Activated gamma-delta T cell (primary cell): ENCODE results near the gene FN3K.

Experiments used
- DNase-seq: peaks from one replicate; lab custom pipeline; 2025; lab: John Stamatoyannopoulos, UW
- total RNA-seq, 2 donors: gene quantifications; one replicate each; lab custom pipeline; 2026; lab: John Stamatoyannopoulos, UW

FN3K gene
- total RNA-seq = 1.4 to 1.6 reads per million in 2 donors

DNA sequence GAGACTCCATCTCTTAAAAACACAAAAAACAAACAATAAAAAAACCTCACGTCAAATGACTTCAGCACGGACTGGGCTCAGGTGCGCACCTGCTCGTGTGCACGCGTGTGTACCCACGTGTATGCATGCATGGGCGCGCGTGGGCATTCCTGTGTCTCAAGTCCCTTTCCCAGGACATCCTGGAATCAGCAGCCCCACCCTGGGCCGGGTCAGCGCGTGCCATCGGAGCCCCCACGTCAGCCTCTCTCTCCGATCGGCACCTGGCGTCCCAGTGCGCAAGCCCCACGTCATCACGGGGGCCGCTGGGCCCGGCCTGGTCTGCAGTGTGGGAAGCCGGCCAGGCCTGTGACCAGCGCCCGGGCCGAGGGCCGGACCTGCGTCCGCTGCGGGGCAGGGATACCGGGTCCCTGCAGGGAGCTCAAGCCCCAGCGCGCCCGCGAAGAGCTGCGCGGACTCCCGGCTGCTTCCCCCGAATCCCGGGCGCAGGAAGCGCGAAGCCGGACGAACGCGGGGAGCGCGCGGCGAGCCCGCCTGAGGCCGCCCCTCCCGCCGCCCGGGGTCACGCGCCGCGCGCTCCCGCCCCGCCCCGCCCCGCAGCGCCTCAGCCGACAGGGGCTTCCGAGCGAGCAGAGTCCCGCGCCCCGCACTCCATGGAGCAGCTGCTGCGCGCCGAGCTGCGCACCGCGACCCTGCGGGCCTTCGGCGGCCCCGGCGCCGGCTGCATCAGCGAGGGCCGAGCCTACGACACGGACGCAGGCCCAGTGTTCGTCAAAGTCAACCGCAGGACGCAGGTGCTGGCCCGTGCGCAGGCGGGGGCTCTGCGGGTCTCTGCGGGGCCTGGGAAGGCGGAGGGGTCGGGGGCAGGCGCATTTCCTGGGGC is at the start of gene FN3K:
Gene FN3K, plus strand, starts transcription at position 629 of the 880 bp plus-strand sequence. Its CDS starts 22 bp downstream, at position 651.
- peak; percentile 42 for DNase-seq

DNA sequence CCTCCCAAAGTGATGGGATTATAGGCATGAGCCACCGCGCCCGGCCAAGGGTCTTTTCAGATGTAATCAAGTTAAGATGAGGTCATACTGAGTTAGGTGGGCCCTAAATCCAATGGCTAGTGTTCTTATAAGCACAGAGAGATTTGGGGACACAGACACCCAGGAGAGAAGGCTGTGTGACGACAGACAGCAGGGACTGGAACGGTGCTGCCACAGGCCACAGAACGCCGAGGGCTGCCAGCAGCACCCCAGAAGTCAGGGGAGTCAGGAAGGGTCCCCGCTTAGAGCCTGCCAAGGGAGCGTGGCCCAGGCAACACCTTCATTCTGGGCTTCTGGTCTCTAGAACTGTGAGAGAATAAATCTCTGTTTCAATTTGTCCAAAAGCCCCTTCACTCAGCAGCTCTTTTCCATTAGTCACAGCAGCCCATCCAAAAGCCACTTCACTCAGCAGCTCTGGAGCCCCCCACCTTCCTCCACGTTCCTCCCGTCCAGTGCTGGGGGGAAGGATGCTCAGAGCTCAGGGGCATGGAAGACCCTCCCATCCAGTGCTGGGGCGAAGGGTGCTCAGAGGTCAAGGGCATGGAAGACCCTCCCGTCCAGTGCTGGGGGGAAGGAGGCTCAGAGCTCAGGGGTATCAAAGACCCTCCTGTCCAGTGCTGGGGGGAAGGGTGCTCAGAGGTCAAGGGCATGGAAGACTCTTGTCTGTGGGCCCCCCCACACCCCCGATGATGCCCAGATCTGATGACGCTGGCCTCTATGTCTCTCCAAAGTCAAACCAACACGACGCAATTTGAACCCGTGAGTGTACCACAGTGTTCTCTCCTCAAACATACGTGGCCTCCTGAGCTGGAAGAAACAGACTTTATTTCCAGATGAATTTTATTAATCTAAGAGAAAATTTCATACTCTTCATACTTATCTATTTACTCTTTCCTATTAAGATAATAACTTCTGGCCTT is 48.8 kb upstream of the FN3K start:
- no peak for DNase-seq

DNA sequence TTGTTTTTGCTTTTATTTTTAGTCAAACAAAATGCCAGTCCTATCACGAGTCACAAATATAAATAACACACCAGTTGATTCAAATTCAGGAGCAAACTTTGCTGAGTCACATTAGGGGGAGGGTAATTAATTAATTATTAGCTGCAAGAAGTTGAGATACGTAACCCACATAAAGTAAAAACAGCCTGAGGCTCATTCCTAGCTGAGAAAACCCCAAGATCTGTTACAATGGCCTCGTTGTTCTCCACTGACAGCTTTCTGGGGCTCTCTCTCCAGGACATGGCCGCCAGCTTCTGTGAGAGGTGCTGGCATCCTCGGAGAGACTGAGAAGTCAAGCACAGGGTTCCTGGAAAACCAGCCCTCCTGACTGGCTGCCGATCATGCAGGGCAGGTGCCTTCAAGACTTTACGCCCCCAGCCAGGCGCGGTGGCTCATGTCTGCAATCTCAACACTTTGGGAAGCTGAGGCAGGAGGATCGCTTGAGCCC is 48.0 kb upstream of the FN3K start:
- DNase-seq = no peak

DNA sequence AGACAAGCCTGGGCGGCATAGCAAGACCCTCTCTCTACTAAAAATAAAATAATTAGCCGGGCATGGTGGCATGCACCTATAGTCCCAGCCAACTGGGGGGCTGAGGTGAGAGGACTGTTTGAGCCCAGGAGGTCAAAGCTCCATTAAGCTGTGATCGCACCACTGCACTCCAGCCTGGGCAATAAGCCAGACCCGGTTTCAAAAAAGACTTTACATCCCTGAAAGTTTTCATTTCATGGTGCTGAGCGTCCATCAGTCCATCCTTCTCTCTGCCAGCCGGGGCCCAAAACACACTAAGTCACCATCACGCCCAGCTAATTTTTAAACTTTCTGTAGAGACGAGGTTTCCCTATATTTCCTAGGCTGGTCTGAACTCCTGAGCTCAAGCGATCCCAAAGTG is 47.5 kb upstream of the FN3K start:
- DNase-seq = no peak

DNA sequence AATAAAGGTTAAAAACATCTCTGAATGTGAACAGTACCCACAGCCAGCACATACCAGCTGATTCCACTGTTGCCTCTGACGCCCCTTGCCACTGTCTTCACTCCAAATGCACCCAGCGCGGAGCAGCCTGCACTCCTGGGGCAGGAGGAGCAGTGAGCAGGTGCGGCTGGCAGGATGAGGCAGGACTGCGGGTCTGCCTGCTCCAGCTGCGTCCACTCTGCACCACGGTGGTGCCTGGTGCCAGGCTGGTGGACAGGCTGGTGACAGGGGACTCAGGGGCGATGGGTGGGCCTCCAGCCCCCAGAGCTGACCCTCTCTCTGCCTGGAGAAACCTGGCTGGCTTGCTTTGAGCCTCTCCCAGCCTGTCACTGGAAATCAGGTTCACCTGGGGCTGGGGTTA is 46.3 kb upstream of the FN3K start:
- DNase-seq = no peak

DNA sequence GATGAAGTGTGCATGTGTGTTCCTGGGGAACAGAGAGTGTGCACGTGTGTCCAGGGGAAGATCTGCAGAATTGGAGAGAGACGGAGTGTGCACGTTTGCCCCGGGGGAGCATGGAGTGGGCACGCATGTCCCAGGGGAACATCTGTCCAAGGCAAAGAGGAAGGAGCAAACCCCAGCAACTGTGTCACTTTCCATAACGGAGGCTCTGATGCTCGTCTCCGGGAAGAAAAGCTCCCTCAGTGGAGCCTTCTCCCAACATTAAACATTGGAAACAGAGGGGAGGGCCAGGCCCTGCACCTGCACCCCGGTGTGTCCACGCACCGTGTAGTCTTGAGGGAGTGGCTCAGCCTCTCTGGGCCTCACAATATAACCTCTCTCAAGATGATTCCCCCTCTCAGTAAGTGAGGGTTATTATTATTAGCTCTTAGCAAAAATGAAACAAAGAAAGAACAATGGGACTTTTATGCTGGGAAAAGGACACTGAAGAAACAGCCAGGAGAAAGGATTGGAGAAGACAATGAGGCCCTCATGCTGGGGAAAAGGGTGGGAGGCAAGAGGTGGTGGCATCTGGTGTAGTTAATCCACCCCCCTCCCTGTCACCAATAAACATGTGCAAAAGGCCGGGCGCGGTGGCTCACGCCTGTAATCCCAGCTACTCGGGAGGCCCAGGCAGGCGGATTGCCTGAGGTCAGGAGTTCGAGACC is 44.5 kb upstream of the FN3K start:
- DNase-seq = no peak

DNA sequence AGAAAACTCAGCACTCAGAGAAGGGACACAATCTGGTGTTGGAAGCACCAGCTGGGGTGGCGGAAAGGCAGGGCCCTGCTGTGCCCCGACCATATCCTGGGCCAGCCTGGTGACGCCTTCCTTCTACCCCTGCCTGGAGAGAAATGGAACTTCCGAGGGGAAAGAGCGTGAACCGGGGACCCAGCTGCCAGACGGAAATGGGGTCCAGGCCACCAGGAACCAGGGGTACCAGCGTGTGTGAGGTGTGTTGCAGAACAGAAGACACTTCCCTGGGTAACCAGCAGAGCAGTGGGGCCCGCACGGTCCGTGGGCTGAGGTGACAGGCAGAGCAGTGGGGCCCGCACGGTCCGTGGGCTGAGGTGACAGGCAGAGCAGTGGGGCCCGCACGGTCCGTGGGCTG is 43.7 kb upstream of the FN3K start:
- no peak for DNase-seq

DNA sequence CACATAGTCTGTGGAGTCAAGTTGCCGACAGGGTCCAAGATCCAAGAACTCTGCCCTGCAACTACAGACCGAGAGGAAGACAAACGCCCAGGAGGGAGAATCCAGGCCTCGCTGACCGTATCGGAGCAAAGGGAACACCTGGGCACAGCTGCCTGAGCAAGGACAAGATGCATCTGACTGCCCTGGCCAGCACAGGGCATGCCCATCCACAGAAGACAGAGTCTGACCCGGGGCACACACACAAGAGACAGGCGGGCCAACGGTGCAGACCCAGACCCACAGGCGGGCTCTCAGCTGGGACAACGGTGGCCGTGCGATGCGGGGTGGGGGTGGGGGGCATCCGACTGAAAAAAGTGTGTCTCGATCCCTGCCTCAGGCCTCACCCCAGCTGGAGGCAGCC is 43.1 kb upstream of the FN3K start:
- no peak for DNase-seq

DNA sequence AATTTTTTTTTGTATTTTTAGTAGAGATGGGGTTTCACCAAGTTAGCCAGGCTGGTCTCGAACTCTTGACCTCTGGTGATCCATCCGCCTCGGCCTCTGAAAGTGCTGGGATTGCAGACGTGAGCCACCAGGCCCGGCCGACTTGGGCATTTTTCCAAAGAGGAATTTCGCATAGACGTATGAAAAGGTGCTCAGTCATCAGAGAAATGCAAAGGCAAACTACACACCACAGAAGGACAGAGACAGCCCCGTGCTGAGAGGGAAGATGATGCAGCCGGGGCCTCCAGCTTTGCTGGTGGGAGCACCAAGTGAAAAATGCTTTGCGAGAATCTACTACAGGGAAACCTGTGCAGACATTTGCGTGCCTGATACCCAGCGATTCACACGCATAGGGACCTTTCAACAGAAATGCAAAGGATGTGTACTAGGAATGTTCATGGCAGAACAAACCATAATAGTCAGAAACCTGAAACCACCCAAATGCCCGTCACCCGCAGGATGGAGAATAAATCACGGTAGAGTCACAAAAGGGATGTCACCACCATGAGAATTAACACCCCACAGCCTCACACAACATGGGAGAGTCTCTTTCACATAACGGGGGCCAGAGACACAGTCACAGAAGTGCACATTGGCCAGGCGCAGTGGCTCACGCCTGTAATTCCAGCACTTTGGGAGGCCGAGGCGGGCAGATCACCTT is 42.1 kb upstream of the FN3K start:
- DNase-seq = no peak

DNA sequence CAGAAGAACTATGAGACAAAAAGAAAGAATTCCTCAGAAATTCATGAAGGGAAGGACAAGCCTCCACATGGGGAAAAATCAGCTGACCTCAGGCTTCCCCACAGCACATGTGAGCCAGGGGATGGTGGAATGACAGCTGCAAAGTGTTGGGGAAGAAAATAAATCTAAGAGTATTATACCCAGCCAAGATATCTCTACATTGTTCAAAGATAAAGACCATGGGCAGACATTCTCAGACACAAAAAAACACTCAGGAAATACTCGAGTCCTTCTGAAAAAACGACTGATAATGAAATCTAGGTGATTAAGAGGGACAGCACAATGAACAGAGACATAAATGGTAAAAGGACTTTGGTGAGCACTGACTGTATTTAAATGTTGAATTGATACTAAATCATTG is 40.8 kb upstream of the FN3K start:
- no peak for DNase-seq

DNA sequence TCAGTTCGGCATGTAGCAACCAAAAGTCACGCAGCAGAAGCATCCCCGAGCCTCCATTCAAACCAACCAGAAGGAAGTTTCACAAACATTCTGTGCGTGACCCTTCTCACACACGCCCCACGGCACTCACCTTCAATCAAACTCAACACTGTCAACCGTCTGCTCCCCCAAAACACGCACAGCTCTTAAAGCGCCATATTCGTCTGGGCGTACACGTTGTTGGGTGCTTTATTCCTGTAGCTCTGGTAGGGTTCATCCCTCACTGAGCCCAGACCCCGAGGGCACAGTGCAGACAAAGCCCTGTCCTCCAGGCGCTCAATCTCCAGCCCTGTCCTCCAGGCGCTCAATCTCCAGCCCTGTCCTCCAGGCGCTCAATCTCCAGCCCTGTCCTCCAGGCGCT is 39.2 kb upstream of the FN3K start:
- DNase-seq = no peak

DNA sequence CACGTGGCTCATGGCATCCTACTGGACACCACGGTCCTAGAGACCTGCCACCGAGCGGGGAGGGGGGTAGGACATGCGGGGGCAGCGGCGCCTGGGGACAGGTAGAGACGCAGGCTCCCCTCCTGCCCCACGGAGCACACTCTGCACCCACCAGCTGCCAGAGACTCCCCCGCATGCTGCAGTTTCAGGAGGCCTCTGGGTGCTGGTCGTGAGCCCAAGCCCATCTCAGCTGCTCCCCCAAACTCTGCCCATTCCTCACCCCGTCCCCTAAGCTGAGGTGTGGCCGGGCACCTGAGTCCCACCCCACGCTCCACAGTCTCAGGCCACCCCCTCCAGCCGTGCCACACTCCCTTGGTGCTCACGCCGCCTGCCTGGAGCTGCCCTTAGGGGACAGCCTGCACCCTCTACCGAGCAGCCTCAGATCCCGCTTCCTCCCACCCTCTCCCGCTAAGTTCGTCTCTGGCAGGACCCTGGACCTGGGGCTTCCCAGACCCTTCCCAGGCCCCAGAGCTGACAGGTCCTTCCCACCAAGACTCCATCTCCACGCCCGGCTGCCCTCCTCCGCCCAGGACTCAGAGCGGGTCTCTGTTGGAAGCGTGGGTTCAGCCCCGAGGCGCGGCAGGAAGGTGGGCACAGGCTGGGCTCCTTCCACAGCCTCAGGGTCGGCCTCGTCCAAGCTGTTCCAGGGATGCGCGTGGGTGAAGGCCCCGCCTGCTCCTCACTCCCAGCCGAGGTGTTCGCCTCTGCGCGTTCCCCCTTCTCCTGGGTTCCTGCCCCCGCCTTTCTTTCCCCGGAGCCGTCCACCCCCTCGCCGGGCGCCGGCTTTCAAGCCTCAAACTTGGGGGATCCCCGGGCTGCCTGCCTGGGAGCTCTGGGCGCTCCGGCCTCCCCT is 38.3 kb upstream of the FN3K start:
- no peak for DNase-seq

DNA sequence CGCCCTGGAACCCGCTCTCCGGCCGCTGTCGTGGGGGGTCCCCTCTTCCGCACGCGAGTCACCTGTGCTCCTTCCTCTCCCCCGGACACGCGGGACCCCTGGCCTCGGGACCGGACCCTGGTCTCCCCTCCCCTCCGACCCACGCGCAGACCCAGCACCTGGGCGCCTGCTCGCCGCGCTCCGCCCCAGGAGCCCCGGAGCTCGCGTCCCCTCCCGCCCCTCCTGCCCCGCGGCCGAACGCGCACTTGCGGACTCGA is 37.7 kb upstream of the FN3K start:
- no peak for DNase-seq

DNA sequence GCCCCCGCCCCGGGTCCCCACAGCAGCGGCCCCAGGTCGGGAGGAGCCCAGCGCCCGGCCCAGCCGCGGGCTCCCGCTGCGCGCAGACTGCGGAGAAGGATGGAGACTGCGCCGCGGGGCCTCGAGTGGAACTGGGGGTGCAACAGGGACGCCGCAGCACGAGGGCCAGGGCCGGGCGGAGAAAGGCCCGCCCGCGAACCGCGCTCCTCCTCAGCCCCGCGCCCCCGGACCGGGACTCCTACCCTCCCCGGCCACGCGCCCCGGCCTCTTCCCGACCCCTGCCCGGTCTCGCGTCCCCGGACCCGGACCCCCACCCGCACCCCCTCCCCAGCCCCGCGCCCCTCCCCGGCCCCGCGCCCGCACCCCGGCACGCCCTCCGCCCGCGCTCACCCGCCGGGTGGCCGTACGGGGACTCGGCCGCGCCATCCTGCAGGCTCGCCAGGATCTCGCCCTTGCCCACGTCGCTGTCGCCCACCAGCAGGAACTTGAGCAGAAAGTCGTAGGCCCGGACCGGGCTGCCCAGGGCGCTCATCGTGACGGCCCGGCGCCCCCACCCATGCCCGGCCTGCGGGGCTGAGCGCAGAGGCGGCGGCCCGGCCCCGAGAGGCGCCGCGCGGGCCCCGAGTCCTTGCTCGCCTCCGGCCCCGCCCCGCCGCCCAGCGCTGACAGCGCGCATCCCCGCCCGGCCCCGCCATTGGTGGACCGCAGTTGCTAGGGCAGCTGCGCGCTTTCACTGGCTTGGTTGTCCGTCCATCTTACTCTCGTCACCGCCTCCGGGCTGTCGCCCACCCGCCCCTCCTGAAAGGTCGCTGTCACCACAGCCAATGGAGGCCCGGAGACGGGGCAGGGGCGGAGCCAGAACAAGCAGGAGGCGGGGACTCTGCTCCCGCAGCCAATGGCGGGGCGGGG is 37.1 kb upstream of the FN3K start, which contains the start of gene RAB40B:
Gene RAB40B, minus strand, starts transcription at position 634 of the 909 bp plus-strand sequence. Its CDS starts 102 bp downstream, at position 532.
- peak; percentile 97 for DNase-seq

DNA sequence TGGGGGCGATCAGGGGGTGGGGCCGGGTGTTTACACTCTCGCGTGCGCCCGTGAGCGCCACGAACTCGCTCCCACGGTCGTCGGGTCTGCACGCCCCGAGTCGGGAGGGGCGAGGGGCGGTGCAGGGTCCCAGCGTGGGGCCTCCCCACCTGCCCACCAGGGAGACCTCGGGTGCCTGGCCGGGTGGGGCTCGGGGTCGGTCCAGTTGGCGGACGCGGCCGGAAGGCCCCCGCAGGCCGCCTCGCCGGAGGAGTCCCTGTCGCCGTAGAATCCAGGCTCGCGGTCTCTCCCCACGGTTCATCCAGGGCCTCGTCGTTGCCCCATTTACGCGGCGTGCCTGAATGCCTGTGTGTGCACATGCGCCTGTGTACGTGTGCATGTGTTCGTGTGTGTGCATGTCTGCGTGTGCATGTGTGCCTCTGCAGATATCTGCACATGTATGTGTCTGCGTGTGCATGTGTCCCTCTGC is 36.4 kb upstream of the FN3K start:
- no peak for DNase-seq

DNA sequence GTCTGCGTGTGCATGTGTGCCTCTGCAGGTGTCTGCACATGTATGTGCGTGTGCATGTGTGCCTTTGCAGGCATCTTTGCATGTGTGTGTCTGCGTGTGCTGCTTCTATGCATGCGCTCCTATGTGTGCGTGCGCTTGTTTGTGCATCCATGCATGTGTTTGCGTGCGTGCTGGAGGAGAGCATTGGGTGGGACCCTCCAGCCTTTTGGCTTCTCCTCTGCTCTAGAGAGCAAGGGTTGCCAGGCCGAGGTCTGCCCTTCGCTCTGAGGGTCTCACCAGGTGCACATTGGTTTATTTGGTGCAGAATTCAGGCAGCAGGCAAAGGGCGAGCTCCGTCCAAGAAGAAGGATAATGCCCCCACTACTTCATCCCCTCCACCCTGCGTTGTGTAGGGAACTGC is 35.9 kb upstream of the FN3K start:
- DNase-seq = no peak

DNA sequence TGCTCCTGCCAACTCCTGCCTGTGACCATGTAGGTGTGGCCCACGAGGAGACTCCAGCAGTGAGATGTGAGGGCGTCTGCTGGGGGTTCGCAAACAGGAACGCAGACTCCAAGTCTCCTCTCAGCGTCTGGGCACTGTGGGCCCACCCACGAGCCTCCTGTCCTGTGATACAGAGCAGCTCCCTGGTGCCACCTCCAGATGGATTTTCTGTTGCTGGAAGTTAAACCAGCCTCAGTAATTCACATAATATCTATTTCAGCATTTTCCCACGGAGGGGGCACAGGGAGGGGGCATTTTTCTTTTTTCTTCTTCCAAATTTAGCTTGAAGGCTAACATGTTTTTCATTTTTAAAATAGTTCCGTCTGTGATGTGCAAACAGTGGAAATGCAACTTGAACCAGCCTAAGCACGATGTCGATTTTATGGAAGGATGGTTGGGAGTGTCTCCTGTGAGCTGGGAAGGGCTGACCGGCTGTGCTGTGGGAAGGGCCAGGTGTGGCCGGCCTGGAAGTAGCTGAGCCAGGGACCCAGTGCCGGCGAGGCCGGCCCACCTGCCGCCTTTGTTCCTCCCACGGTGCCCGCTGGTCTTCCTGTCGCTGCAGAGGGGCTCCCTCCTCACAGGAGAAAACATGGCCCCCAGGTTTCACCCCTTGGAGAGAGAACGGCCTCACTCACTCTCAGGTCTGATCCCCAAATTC is 33.0 kb upstream of the FN3K start:
- DNase-seq = no peak

DNA sequence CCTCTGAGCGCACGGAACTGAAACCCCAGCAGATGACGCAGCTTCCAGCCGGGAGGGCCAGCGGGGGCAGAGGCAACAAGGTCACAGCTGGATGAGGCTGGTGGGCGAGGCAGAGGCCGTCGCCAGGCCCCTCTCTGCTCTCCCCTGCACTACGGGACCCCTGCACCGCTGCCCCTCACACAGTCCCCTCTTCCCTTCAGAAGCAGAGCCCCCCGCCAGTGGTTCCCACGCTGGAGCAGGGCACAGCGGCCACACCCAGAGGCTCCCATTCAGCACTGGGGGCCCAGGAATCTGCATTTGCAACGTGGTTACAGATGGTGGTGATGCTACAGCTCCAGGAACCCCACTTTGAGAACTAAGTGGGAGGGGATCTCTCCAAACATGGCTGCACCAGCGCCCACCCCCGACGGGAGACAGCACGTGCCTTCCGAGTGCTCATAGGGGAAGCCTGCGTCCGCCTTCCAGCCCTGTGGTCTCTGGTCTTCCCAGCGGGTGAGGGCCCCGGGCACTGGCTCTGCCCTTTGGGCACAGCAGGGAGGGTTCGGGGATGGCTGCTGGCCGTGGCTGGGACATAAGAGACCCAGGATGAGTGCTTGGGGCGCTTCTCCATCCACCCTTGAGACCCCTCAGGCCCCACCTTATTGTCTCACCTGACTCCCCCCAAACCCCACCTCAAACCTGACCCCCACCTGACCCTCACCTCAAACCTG is 32.2 kb upstream of the FN3K start:
- DNase-seq = no peak
